ENCODE data around the gene EPN3. TPM values are rescaled to one million over a fixed set of nuclear protein-coding genes. Genes with fewer than 3 reads are reported as not detected.

EPN3 gene
- total RNA-seq, 1 donor from 2014 or later = 19.9 TPM

DNA sequence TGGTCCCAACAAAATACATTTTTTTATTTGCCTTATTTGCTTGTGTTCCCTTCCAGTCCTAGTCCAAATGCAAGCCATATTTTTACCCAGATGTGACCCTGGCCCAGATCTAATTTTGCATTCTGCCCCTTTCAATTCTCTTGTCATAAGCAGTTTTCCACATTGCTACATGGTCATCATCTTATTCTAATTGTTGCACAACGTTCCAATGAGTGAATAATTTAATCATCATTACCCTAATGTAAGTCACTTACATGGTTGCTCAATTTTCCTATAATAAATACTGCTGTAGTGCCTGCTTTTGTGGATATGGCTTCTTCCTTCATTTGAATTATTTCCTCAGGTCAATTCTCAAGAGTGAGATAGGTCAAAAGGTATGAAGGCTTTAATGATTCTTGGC is 41.0 kb upstream of the EPN3 start:
- Histone ChIP-seq H3K4me3 (no peak overlapping the region), H3K27ac (replicated peaks) (no peak overlapping the region), H3K9me3 (replicated peaks) (no peaks in the 10 kb centered on the region), H3K4me1 (no peaks in the 10 kb centered on the region), H3K36me3 (peaks cover 8% of the 10 kb centered on the region), H3K27me3 (ENCODE audit: low read depth) (no peaks in the 10 kb centered on the region)
- intact Hi-C loops (cut with micrococcal nuclease) = no loop called here
- TF ChIP-seq, protein P1, sequence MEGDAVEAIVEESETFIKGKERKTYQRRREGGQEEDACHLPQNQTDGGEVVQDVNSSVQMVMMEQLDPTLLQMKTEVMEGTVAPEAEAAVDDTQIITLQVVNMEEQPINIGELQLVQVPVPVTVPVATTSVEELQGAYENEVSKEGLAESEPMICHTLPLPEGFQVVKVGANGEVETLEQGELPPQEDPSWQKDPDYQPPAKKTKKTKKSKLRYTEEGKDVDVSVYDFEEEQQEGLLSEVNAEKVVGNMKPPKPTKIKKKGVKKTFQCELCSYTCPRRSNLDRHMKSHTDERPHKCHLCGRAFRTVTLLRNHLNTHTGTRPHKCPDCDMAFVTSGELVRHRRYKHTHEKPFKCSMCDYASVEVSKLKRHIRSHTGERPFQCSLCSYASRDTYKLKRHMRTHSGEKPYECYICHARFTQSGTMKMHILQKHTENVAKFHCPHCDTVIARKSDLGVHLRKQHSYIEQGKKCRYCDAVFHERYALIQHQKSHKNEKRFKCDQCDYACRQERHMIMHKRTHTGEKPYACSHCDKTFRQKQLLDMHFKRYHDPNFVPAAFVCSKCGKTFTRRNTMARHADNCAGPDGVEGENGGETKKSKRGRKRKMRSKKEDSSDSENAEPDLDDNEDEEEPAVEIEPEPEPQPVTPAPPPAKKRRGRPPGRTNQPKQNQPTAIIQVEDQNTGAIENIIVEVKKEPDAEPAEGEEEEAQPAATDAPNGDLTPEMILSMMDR (IDR thresholded peaks at IDR 0.05; ENCODE audit: borderline replicate concordance) = no peak
- no peak for DNase-seq

DNA sequence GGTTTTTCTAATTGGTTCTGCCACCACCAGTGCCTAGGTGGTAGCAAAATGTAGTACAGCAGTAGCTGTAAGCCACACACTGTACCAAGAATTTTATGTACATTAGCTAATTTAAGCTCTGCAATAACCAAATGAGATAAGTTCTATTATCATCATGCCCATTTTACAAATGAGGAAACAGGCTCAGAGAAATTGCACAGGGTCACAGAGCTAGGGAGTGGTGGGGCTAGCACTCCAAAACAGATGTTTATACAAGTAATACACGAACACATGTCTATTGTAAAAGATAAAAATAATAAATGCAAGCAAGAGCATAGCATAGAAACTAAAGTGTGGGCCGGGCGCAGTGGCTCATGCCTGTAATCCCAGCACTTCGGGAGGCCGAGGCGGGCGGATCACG is 40.3 kb upstream of the EPN3 start:
- intact Hi-C loops (cut with micrococcal nuclease) = no loop called here
- TF ChIP-seq, protein P1 (IDR thresholded peaks at IDR 0.05; ENCODE audit: borderline replicate concordance) = no peak
- H3K27ac ChIP-seq (replicated peaks) = no peak overlapping the region
- no peak overlapping the region for H3K4me3 ChIP-seq
- no peaks in the 10 kb centered on the region for H3K9me3 ChIP-seq (replicated peaks)
- H3K4me1 ChIP-seq = no peaks in the 10 kb centered on the region
- no peaks in the 10 kb centered on the region for H3K27me3 ChIP-seq (ENCODE audit: low read depth)
- no peak for DNase-seq
- H3K36me3 ChIP-seq = peaks cover 4% of the 10 kb centered on the region

DNA sequence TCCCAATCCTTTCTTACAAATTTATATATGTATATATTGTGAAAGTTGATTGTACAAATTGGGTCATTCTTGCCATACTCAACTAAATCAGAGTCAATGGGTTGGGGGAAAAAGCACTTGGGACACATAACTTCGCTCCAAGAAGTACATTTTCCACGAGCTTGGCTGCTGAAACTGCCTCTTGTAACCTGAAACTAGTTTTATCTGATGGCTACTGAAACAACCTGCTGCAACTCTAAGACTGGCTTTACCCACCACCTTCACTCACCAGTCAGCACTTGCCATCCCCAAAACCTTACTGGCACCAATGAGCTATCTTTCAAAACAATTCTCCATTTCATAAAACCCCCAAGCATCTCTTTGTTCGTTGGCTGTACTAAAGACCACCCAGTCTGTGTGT is 38.8 kb upstream of the EPN3 start:
- no peak for DNase-seq
- Histone ChIP-seq H3K36me3 (no peaks in the 10 kb centered on the region), H3K27ac (replicated peaks) (no peak overlapping the region), H3K4me3 (no peak overlapping the region), H3K9me3 (replicated peaks) (no peaks in the 10 kb centered on the region), H3K27me3 (ENCODE audit: low read depth) (no peaks in the 10 kb centered on the region), H3K4me1 (no peaks in the 10 kb centered on the region)
- TF ChIP-seq, protein P1 (IDR thresholded peaks at IDR 0.05; ENCODE audit: borderline replicate concordance) = no peak
- intact Hi-C loops (cut with micrococcal nuclease) = no loop called here

DNA sequence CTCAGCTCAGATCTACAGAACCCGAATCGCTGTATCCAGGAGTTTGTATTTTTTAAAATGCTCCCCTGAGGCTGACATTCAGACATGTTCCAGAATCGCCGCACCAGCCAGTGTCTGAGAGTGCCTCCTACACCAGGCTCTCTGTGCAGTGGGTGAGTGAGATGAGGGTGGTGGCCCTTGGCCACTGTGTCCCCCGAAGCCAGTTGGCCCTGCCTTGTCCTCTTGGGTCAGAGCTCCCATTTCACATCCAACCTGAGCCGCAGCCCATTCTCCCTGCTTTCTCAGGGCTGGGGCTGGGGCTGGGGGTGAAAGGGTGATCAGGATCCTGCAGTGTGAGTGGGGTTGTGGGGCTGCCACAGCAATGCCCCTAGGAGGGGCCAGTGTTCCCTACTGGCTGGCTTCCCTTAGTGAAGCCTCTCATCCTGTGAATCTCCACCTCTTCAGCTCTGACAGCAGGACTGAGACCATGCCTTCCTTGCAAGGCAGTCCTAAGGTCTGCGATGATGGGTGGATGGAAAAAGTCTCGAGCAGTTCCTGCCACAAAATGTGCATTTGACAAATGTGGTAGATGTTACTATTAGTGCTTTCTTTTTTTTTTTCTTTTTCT is 37.2 kb upstream of the EPN3 start:
- Histone ChIP-seq H3K27me3 (ENCODE audit: low read depth) (no peaks in the 10 kb centered on the region), H3K4me1 (no peaks in the 10 kb centered on the region), H3K4me3 (no peak overlapping the region), H3K27ac (replicated peaks) (no peak overlapping the region), H3K9me3 (replicated peaks) (no peaks in the 10 kb centered on the region), H3K36me3 (no peaks in the 10 kb centered on the region)
- TF ChIP-seq, protein P1 (IDR thresholded peaks at IDR 0.05; ENCODE audit: borderline replicate concordance) = no peak
- intact Hi-C loops (cut with micrococcal nuclease) = no loop called here
- no peak for DNase-seq

DNA sequence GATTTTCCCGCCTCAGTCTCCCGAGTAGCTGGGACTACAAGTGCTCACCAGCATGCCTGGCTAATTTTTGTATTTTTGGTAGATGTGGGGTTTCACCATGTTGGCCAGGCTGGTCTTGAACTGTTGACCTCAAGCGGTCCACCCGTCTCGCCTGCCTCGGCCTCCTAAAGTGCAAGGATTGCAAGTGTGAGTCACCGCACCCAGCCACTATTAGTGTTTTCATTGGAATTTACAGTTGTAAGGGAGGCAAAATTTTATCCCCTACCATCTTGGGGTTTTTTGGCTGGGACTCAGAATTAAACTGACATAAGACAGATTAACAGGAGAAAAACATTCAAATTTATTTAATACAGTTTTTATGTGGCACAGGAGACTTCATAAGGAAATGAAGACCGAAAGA is 36.6 kb upstream of the EPN3 start:
- Histone ChIP-seq H3K27me3 (ENCODE audit: low read depth) (no peaks in the 10 kb centered on the region), H3K9me3 (replicated peaks) (no peaks in the 10 kb centered on the region), H3K4me1 (no peaks in the 10 kb centered on the region), H3K27ac (replicated peaks) (no peak overlapping the region), H3K4me3 (no peak overlapping the region), H3K36me3 (no peaks in the 10 kb centered on the region)
- DNase-seq = no peak
- intact Hi-C loops (cut with micrococcal nuclease) = no loop called here
- TF ChIP-seq, protein P1 (IDR thresholded peaks at IDR 0.05; ENCODE audit: borderline replicate concordance) = no peak
